DMS79 treated with DMSO at 0.1 percent for 48 hours (cell line): ENCODE data around the gene MISP.
"Not testable (repeated sequence)": the region's sequence is repeated elsewhere in the genome, so short reads cannot be mapped to it uniquely, and the experiment has no call there.

Experiments used
- DNase-seq: peaks from one replicate; lab custom pipeline; 2025; lab: John Stamatoyannopoulos, UW

MISP gene

GRCh38 chr19:750640-751423 is at the start of gene MISP:
Gene MISP, plus strand, starts transcription at chr19:751112. Its CDS starts 5,835 bp downstream, at chr19:756947.
- DNase-seq, result peak; percentile 92

GRCh38 chr19:702847-703246 is 48.1 kb upstream of the MISP start:
- not testable (repeated sequence) for DNase-seq

- no peak for DNase-seq
Observed at GRCh38 chr19:703329-703650, 47.6 kb upstream of the MISP start.

GRCh38 chr19:703651-704446 is 47.1 kb upstream of the MISP start:
- no peak for DNase-seq

GRCh38 chr19:704447-704741 is 46.5 kb upstream of the MISP start:
- DNase-seq, result no peak

GRCh38 chr19:708154-709143 is 42.5 kb upstream of the MISP start, which contains the start of gene PALM:
Gene PALM, plus strand, starts transcription at chr19:708935. Its CDS starts 212 bp downstream, at chr19:709147.
- peak; percentile 9 for DNase-seq

- DNase-seq, result no peak
Observed at GRCh38 chr19:709196-709964, 41.5 kb upstream of the MISP start.

- DNase-seq, result no peak
Observed at GRCh38 chr19:709965-710571, 40.8 kb upstream of the MISP start.

- no peak for DNase-seq
Observed at GRCh38 chr19:710767-711166, 40.1 kb upstream of the MISP start.

GRCh38 chr19:711254-711653 is 39.7 kb upstream of the MISP start:
- no peak for DNase-seq

GRCh38 chr19:715347-715746 is 35.6 kb upstream of the MISP start:
- no peak for DNase-seq

- DNase-seq, result no peak
Observed at GRCh38 chr19:718251-718951, 32.5 kb upstream of the MISP start.

- no peak for DNase-seq
Observed at GRCh38 chr19:718991-719512, 31.9 kb upstream of the MISP start.

GRCh38 chr19:719636-720344 is 31.1 kb upstream of the MISP start:
- no peak for DNase-seq

GRCh38 chr19:720345-721160 is 30.4 kb upstream of the MISP start:
- DNase-seq, result no peak

GRCh38 chr19:722553-723101 is 28.3 kb upstream of the MISP start:
- DNase-seq, result no peak

- DNase-seq, result no peak
Observed at GRCh38 chr19:723247-723646, 27.7 kb upstream of the MISP start.

GRCh38 chr19:723714-724113 is 27.2 kb upstream of the MISP start:
- no peak for DNase-seq
